Kidney epithelial cell (primary cell): ENCODE measurements around the gene ECSIT. TPM values are rescaled to one million over a fixed set of nuclear protein-coding genes. Genes with fewer than 3 reads are reported as not detected.
"Not testable (repeated sequence)": the region's sequence is repeated elsewhere in the genome, so short reads cannot be mapped to it uniquely, and the experiment has no call there.

Experiments used
- DNase-seq: peaks from one replicate; pipeline ENCODE4 v3.0.0-alpha.2; 2010; ENCODE audit warnings: low read depth
- H3K27me3 ChIP-seq: 2 replicates; pipeline ENCODE4 v1.6.0; 2011; ENCODE audit warnings: low read length; ENCODE audit not compliant: control insufficient read depth, insufficient read depth
- H3K36me3 ChIP-seq: 2 replicates; pipeline ENCODE4 v1.5.1; 2011; ENCODE audit warnings: low read length; ENCODE audit not compliant: control insufficient read depth, insufficient read depth
- H3K4me3 ChIP-seq: 2 replicates; pipeline ENCODE4 v1.5.1; 2011; ENCODE audit warnings: low read depth, mild to moderate bottlenecking, control low read depth, low read length
- CTCF ChIP-seq: IDR thresholded peaks from 2 replicates; pipeline ENCODE4 v1.5.1; 2011; ENCODE audit warnings: mild to moderate bottlenecking, moderate library complexity, low read length, control low read depth, inconsistent platforms; ENCODE audit not compliant: insufficient read depth, poor library complexity, severe bottlenecking
- total RNA-seq: library from RNA; depleted of rRNA; stranded (reverse); fragments of >200 nt; gene quantifications from 2 replicates; pipeline ENCODE4 v1.2.3, GENCODE V29; 2015

The ECSIT gene
- total RNA-seq, 1 donor from 2014 or later = 37.4 TPM

- Histone ChIP-seq H3K36me3 (no peaks in the 10 kb centered on the region), H3K4me3 (no peak overlapping the region), H3K27me3 (no peaks in the 10 kb centered on the region)
- DNase-seq = no peak
- TF ChIP-seq CTCF = no peak
Observed at GRCh38 chr19:11570039-11570462, 41.1 kb upstream of the ECSIT start.

GRCh38 chr19:11566164-11566563, 37.2 kb upstream of the ECSIT start:
- no peak for TF ChIP-seq CTCF
- Histone ChIP-seq H3K4me3 (no peak overlapping the region), H3K27me3 (no peaks in the 10 kb centered on the region), H3K36me3 (no peaks in the 10 kb centered on the region)
- no peak for DNase-seq

GRCh38 chr19:11565649-11565980, 36.7 kb upstream of the ECSIT start:
- H3K36me3 ChIP-seq, H3K27me3 ChIP-seq, DNase-seq, H3K4me3 ChIP-seq: not testable (repeated sequence)

- H3K4me3 ChIP-seq, H3K27me3 ChIP-seq, DNase-seq, H3K36me3 ChIP-seq: not testable (repeated sequence)
Observed at GRCh38 chr19:11564082-11564807, 35.3 kb upstream of the ECSIT start.

GRCh38 chr19:11563532-11563931, 34.6 kb upstream of the ECSIT start:
- H3K36me3 ChIP-seq = no peaks in the 10 kb centered on the region
- no peak for TF ChIP-seq CTCF
- no peaks in the 10 kb centered on the region for H3K27me3 ChIP-seq
- no peak overlapping the region for H3K4me3 ChIP-seq
- no peak for DNase-seq

GRCh38 chr19:11560404-11561051, 31.6 kb upstream of the ECSIT start:
- peak; percentile 77 for TF ChIP-seq CTCF
- Histone ChIP-seq H3K36me3 (no peaks in the 10 kb centered on the region), H3K27me3 (no peaks in the 10 kb centered on the region), H3K4me3 (no peak overlapping the region)
- no peak for DNase-seq
